ENCODE data around the gene JMJD1C.
A peak's percentile ranks its signal among the peaks of the same experiment; 100 is the strongest.

JMJD1C gene

GRCh38 chr10:63466144-63466935 lies 563 bp upstream of the JMJD1C start (continued):
- TF ChIP-seq ZFP69B (tag by site-specific recombination; IDR thresholded peaks at IDR 0.05), result 0 out of 2 replicates have a peak, but pooled peaks have one; percentile 58
- no peak for TF ChIP-seq ZNF521 (tag by site-specific recombination; IDR thresholded peaks at IDR 0.05)
- TF ChIP-seq ZSCAN16 (tag by site-specific recombination; IDR thresholded peaks at IDR 0.05), result no peak
- TF ChIP-seq, protein P1, sequence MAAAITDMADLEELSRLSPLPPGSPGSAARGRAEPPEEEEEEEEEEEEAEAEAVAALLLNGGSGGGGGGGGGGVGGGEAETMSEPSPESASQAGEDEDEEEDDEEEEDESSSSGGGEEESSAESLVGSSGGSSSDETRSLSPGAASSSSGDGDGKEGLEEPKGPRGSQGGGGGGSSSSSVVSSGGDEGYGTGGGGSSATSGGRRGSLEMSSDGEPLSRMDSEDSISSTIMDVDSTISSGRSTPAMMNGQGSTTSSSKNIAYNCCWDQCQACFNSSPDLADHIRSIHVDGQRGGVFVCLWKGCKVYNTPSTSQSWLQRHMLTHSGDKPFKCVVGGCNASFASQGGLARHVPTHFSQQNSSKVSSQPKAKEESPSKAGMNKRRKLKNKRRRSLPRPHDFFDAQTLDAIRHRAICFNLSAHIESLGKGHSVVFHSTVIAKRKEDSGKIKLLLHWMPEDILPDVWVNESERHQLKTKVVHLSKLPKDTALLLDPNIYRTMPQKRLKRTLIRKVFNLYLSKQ (tag by site-specific recombination; IDR thresholded peaks at IDR 0.05; ENCODE audit: borderline replicate concordance), result no peak
- TF ChIP-seq OSR2 (tag by site-specific recombination; IDR thresholded peaks at IDR 0.05), result no peak
- no peak for TF ChIP-seq ZNF791 (tag by site-specific recombination; IDR thresholded peaks at IDR 0.05)
- no peak for TF ChIP-seq ZNF184 (tag by site-specific recombination; IDR thresholded peaks at IDR 0.05)
- TF ChIP-seq, protein P2, sequence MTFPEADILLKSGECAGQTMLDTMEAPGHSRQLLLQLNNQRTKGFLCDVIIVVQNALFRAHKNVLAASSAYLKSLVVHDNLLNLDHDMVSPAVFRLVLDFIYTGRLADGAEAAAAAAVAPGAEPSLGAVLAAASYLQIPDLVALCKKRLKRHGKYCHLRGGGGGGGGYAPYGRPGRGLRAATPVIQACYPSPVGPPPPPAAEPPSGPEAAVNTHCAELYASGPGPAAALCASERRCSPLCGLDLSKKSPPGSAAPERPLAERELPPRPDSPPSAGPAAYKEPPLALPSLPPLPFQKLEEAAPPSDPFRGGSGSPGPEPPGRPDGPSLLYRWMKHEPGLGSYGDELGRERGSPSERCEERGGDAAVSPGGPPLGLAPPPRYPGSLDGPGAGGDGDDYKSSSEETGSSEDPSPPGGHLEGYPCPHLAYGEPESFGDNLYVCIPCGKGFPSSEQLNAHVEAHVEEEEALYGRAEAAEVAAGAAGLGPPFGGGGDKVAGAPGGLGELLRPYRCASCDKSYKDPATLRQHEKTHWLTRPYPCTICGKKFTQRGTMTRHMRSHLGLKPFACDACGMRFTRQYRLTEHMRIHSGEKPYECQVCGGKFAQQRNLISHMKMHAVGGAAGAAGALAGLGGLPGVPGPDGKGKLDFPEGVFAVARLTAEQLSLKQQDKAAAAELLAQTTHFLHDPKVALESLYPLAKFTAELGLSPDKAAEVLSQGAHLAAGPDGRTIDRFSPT (tag by site-specific recombination; IDR thresholded peaks at IDR 0.05), result 0 out of 2 replicates have a peak, but pooled peaks have one; percentile 7
- TF ChIP-seq, protein P3, sequence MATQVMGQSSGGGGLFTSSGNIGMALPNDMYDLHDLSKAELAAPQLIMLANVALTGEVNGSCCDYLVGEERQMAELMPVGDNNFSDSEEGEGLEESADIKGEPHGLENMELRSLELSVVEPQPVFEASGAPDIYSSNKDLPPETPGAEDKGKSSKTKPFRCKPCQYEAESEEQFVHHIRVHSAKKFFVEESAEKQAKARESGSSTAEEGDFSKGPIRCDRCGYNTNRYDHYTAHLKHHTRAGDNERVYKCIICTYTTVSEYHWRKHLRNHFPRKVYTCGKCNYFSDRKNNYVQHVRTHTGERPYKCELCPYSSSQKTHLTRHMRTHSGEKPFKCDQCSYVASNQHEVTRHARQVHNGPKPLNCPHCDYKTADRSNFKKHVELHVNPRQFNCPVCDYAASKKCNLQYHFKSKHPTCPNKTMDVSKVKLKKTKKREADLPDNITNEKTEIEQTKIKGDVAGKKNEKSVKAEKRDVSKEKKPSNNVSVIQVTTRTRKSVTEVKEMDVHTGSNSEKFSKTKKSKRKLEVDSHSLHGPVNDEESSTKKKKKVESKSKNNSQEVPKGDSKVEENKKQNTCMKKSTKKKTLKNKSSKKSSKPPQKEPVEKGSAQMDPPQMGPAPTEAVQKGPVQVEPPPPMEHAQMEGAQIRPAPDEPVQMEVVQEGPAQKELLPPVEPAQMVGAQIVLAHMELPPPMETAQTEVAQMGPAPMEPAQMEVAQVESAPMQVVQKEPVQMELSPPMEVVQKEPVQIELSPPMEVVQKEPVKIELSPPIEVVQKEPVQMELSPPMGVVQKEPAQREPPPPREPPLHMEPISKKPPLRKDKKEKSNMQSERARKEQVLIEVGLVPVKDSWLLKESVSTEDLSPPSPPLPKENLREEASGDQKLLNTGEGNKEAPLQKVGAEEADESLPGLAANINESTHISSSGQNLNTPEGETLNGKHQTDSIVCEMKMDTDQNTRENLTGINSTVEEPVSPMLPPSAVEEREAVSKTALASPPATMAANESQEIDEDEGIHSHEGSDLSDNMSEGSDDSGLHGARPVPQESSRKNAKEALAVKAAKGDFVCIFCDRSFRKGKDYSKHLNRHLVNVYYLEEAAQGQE (tag by site-specific recombination; IDR thresholded peaks at IDR 0.05), result no peak
- TF ChIP-seq ZNF629 (tag by site-specific recombination; IDR thresholded peaks at IDR 0.05), result peak; percentile 62; the same call in 1 of the 2 replicates
- TF ChIP-seq ZNF146 (tag by site-specific recombination; IDR thresholded peaks at IDR 0.05), result no peak; the same call in 1 of the 2 replicates
- TF ChIP-seq KLF7 (tag by site-specific recombination; IDR thresholded peaks at IDR 0.05; ENCODE audit: borderline replicate concordance), result no peak
- TF ChIP-seq ZNF76 (tag by site-specific recombination; IDR thresholded peaks at IDR 0.05; ENCODE audit: borderline replicate concordance, low read depth), result no peak
- TF ChIP-seq ZNF596 (tag by site-specific recombination; IDR thresholded peaks at IDR 0.05), result no peak
- TF ChIP-seq ZNF280C (tag by site-specific recombination; IDR thresholded peaks at IDR 0.05), result no peak
- no peak for TF ChIP-seq ZNF514 (tag by site-specific recombination; IDR thresholded peaks at IDR 0.05)
- TF ChIP-seq INSM2 (tag by site-specific recombination; IDR thresholded peaks at IDR 0.05), result no peak
- TF ChIP-seq ZIC2 (tag by site-specific recombination; IDR thresholded peaks at IDR 0.05), result peak; percentile 3; the same call in 1 of the 2 replicates
- no peak; the same call in 1 of the 2 replicates for TF ChIP-seq ZNF501 (tag by site-specific recombination; IDR thresholded peaks at IDR 0.05)
- no peak for TF ChIP-seq SP2 (tag by site-specific recombination; IDR thresholded peaks at IDR 0.05)
- no peak for TF ChIP-seq ZNF223 (tag by site-specific recombination; IDR thresholded peaks at IDR 0.05)
- no peak for TF ChIP-seq EGR2 (tag by site-specific recombination; IDR thresholded peaks at IDR 0.05; ENCODE audit: low read depth)
- TF ChIP-seq, protein P4, sequence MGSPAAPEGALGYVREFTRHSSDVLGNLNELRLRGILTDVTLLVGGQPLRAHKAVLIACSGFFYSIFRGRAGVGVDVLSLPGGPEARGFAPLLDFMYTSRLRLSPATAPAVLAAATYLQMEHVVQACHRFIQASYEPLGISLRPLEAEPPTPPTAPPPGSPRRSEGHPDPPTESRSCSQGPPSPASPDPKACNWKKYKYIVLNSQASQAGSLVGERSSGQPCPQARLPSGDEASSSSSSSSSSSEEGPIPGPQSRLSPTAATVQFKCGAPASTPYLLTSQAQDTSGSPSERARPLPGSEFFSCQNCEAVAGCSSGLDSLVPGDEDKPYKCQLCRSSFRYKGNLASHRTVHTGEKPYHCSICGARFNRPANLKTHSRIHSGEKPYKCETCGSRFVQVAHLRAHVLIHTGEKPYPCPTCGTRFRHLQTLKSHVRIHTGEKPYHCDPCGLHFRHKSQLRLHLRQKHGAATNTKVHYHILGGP (tag by site-specific recombination; IDR thresholded peaks at IDR 0.05), result no peak
- peak; percentile 61; the same call in 1 of the 2 replicates for TF ChIP-seq ZXDB (tag by site-specific recombination; IDR thresholded peaks at IDR 0.05)
- TF ChIP-seq GFI1B (tag by site-specific recombination; IDR thresholded peaks at IDR 0.05), result no peak
- TF ChIP-seq, protein P5, sequence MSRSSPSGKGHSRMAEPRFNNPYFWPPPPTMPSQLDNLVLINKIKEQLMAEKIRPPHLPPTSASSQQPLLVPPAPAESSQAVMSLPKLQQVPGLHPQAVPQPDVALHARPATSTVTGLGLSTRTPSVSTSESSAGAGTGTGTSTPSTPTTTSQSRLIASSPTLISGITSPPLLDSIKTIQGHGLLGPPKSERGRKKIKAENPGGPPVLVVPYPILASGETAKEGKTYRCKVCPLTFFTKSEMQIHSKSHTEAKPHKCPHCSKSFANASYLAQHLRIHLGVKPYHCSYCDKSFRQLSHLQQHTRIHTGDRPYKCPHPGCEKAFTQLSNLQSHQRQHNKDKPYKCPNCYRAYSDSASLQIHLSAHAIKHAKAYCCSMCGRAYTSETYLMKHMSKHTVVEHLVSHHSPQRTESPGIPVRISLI (tag by site-specific recombination; IDR thresholded peaks at IDR 0.05), result no peak

All from HEK293 (cell line).